ENCODE measurements around the gene AGBL4. TPM values are rescaled to one million over a fixed set of nuclear protein-coding genes. Genes with fewer than 3 reads are reported as not detected.

Gene AGBL4
- total and polyA plus RNA-seq, 2 of the 13 experiments (the other 11 are each of a cell fraction or from before 2014, with no cell fraction given): not detected

GRCh38 chr1:48600182-48600581 lies 1423.6 kb downstream of the AGBL4 start:
- FAIRE-seq (no peak), DNase-seq (ENCODE audit: low spot score) (no peak), ATAC-seq (no peak)
- TF ChIP-seq ADNP (CRISPR knock-in tag; IDR thresholded peaks at IDR 0.05) (no peak), ZNF761 (CRISPR knock-in tag; conservative IDR thresholded peaks at IDR 0.05) (no peak), ZNF33B (CRISPR knock-in tag; IDR thresholded peaks at IDR 0.05) (no peak), HNF4G (IDR thresholded peaks at IDR 0.05; ENCODE audit: borderline replicate concordance, low read depth, low read length) (no peak), HNF4G (CRISPR knock-in tag; IDR thresholded peaks at IDR 0.05; ENCODE audit: borderline replicate concordance, low read depth) (no peak), ZNF776 (CRISPR knock-in tag; IDR thresholded peaks at IDR 0.05) (no peak), ZNF234 (CRISPR knock-in tag; conservative IDR thresholded peaks at IDR 0.05) (no peak), NCOA1 (CRISPR knock-in tag; IDR thresholded peaks at IDR 0.05) (no peak), ZNF552 (CRISPR knock-in tag; IDR thresholded peaks at IDR 0.05; ENCODE audit: borderline replicate concordance) (no peak), ZNF660 (CRISPR knock-in tag; IDR thresholded peaks at IDR 0.05; ENCODE audit: borderline replicate concordance, low read depth) (no peak), REST (IDR thresholded peaks at IDR 0.05; ENCODE audit: borderline replicate concordance in 1 of 2, low read depth in 1 of 2, low read length in 2 of 2) (no peak), TRIM22 (IDR thresholded peaks at IDR 0.05) (no peak)
- H3K27ac ChIP-seq (ENCODE audit: extremely low read length, insufficient read depth, low read length): no peak overlapping the region
- CTCF ChIA-PET (ENCODE audit: low intra/inter-chr PET ratio, low total read pairs): no interaction called here
- intact Hi-C loops (cut with micrococcal nuclease; ENCODE audit: unreplicated experiment) (no loop called here), in situ Hi-C loops (cut with HindIII; ENCODE audit: extremely low pct_ligation_motif_present, low pct_unique_long_range_greater_than_20kb) (no loop called here)
- H4K20me1 ChIP-seq (ENCODE audit: insufficient read depth, low read length): no peaks in the 10 kb centered on the region
- H3K4me1 ChIP-seq (ENCODE audit: insufficient read depth, low read length): no peaks in the 10 kb centered on the region
- no peak overlapping the region for H3K4me3 ChIP-seq (replicated peaks in 1 of 3; ENCODE audit: insufficient read depth in 1 of 3, low read depth in 2 of 3, low read length in 3 of 3)
- H3K9me3 ChIP-seq (ENCODE audit: low read length): no peaks in the 10 kb centered on the region
- peaks cover 0 to 1% of the 10 kb centered on the region in 2 experiments; a peak in 1 of 5 replicates for H3K27me3 ChIP-seq (ENCODE audit: control insufficient read depth in 1 of 2, insufficient read depth in 2 of 2, low read length in 2 of 2)
- no peak overlapping the region for H3K9ac ChIP-seq (ENCODE audit: insufficient read depth, low read depth, low read length)
- H2AFZ ChIP-seq (ENCODE audit: low read length): no peak overlapping the region
- H3K36me3 ChIP-seq (replicated peaks in 1 of 2; ENCODE audit: control insufficient read depth in 1 of 2, insufficient read depth in 2 of 2, low read length in 2 of 2): no peaks in the 10 kb centered on the region
- no peak overlapping the region for H3K4me2 ChIP-seq (ENCODE audit: low read depth, low read length)
- WGBS (ENCODE audit: low lambda C conversion rate): 0% methylated on average over 1 of the region's 1 CpG
- no TSS peak for BruUV-seq (replicated peaks)
- H3K79me2 ChIP-seq (ENCODE audit: insufficient read depth, low read length): no peaks in the 10 kb centered on the region
- POLR2A ChIA-PET: no interaction called here
